HG03095 (cell line): ENCODE data around the gene TKTL1.
"Not testable (repeated sequence)": the region's sequence is repeated elsewhere in the genome, so short reads cannot be mapped to it uniquely, and the experiment has no call there.

Experiments used
- ATAC-seq: cut with Tn5 transposase; IDR thresholded peaks from one replicate; pipeline ENCODE4 v1.9.1; 2021; ENCODE audit warnings: moderate library complexity; ENCODE audit not compliant: unreplicated experiment

TKTL1 gene

GRCh38 chrX:154341399-154342298 lies 46.1 kb downstream of the TKTL1 start:
- ATAC-seq: peak; percentile 60

GRCh38 chrX:154343063-154343462 lies 47.5 kb downstream of the TKTL1 start:
- not testable (repeated sequence) for ATAC-seq

DNA sequence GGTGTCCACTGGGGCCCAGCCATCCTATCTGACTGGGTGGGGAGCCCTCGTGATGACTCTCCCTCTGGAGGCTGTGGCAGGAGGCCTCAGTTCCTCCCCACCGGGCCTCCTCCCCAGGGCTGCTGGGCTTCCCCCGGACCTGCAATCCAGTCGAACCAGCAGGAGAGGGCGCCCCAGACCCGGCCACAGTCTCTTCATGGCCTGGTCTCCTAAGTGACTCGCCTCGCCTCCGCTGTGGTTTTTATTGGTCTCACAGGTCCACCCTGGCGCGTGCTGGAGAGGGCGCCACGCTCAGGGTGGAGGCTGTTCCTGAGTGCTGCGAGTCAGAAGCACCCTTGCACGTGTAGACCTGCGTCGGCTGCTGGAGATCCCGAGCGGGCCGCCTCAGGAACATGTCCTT lies 48.0 kb downstream of the TKTL1 start:
- not testable (repeated sequence) for ATAC-seq

GRCh38 chrX:154348114-154348531 lies 52.5 kb downstream of the TKTL1 start:
- no peak for ATAC-seq

DNA sequence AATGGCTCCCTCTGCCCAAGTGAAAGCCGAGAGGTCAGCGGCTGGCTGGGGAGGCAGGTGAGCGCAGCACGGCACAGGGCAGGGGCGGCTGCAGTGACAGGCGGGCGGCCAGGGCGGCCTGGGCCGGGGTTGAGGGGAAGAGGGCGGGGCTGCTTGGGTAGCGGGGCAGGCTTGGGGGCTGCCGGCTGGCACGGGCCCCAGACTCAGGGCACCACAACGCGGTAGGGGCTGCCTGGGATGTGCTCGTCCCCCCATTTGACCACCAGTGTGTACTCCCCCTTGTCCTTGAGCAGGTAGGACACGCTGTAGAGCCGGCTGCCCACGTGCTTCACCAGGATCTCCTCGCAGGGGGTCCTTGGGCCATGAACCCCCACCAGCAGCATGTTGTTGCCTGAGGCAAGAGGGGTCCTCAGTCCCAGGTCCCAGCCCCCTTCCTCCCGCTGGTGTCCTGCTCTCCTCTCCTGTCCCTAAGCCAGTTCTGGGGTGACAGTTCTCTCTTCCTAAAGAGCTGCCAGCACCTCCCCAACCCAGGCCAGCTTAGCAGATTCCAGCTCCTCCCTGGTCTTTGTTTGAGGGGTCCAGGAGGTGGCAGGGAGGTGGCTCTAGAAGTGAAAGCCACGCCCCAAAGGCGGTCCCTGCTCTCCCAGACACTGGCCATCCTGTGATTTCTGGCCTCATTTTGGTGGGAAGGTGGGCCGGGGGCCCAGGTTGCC lies 53.2 kb downstream of the TKTL1 start:
- no peak for ATAC-seq

- ATAC-seq: no peak
These were observed 53.9 kb downstream of the TKTL1 start for GRCh38 chrX:154349359-154349935.

GRCh38 chrX:154349979-154350378 lies 54.4 kb downstream of the TKTL1 start:
- no peak for ATAC-seq

DNA sequence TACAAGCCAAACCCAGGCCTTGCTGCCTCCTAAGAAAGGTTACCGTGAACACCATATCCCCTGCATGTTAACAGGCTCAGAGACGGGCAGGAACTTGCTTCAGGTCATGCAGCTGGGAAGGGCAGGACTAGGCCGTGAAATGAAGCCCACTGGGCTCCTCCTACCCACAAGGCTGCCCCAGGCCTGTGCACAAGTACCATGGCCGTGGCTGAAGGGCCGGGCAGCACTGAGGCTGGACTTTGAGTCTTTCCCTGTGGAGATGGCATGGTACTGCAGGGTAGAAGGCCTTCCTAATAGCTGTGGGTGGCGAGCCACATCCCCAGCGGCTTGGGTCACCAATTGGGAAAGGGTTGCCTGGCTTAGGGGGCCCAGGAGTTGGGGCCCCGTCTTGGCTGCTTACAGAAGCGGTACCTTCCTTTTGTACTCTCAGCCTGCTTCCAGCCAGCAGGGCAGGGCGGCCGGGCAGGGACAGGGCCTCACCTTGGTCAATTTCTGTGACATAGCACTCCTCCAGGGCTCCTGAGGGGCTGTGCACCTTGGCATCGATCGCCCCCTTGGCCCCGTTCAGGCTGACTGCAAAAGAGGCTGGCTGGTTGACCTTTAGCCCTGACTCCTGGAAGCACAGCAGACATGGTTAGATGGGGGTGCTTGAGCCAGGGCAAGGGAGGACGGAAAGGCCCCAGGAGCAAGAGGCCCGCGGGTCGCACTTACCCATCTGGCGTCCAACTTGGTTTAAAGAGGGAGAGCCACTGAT lies 55.0 kb downstream of the TKTL1 start:
- ATAC-seq: no peak

DNA sequence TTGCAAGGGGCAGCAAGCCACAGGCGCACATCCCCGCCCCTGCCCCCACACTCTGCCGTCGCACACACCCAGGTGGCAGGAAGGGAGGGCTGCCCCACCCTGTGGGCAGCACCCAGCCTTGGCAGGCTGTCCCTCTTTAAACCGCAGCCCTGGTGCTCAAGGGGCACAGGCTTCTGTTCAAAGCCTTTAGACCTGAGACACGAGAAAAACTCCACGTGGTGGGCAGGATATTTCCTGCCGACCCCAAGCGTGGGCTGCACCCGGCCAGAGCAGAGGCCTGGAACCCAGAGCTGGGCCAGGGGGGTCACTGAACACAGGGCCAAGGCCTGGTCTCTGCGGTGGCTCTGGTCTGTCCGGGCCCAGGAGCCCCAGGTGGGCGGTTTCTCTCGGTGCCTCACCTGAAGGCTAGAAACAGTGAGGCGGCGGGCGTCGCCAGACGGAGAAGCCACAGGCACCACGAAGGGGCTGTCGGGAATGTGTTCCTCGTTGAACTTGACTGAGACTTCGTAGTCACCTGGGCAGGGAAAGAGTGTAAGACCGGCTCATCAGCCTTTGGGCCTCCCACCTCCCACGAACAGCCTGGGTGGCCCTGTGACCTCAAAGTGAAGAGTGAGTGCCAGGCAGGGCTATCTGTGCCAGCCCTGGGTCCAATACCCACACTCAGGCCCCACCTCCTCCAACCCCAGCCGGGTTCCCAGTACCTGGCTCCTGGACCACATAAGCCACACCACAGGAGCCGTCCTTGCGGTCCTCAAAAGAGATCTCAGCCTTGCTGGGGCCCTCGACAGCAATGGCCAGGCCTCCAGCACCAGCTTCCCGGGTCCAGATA lies 55.8 kb downstream of the TKTL1 start:
- ATAC-seq: no peak

DNA sequence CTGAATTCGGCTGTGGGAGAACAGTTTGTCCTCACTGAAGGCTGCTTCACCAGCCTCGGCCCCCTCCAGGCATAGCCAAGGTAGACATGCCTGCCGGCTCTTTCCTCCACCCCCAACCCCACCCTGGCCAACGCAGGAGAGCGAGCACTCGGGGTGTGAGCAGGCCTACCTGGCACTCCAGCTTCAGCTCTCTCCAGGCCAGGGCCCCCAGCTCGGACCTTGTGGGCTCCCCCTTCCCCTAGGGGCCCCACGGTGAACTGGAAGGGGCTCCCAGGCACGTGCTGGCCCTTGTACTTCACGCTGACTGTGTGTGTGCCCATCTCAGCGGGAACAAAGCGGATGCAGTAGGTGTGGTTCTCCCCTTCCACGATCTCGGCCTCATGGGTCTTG lies 56.4 kb downstream of the TKTL1 start:
- ATAC-seq: no peak

DNA sequence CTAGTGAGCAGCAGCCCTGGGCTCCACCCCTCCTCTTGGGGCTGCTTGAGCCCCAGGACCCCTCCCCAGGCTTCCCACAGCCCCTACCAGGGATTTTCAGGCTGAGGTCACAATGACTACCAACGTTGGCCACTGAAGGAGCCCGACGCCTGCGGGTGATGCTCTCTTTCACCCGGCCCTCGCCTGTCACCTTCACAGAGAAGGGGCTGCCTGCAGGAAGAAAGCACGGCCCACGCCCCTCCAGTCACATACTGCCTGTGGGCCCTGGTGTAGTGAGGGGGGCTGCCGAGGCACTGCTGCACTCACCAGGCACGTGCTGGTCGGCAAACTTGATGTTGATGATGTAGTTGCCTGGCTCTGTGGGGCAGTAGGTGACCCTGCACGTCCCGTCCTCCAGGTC lies 56.9 kb downstream of the TKTL1 start:
- no peak for ATAC-seq

DNA sequence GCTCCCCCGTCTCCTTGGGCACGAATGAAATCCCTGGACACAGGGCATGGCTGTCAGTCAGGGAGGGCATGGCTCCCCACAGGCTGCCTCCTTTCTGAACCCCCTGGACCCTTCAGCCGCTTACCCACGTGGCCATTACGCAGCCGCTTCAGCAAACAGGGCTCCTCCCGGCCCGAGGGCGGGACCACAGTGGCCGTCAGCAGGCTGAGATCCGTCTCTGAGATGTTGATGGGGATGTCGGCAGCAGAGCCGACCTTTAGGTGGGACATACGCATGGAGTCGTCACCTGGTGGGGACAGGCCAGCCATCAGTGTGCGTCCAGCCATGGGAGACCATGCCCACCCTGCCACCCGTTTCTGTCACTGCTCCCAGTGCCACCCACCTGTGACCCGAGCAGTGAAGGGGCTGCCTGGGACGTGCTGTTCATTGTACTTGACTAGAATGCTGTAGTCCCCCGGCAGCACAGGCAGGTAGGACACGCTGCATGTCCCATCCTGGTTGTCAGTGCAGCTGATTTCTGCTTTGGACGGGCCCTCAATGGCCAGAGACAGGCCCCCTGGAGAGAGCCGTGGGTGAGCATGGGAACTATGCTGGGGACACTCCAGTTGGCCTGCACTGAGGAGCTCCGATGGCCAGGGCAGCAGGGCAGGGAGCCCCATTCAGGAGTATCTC lies 57.7 kb downstream of the TKTL1 start:
- ATAC-seq: no peak

- no peak for ATAC-seq
These were observed 58.4 kb downstream of the TKTL1 start for GRCh38 chrX:154354013-154354412.

- no peak for ATAC-seq
These were observed 58.9 kb downstream of the TKTL1 start for GRCh38 chrX:154354516-154354915.

DNA sequence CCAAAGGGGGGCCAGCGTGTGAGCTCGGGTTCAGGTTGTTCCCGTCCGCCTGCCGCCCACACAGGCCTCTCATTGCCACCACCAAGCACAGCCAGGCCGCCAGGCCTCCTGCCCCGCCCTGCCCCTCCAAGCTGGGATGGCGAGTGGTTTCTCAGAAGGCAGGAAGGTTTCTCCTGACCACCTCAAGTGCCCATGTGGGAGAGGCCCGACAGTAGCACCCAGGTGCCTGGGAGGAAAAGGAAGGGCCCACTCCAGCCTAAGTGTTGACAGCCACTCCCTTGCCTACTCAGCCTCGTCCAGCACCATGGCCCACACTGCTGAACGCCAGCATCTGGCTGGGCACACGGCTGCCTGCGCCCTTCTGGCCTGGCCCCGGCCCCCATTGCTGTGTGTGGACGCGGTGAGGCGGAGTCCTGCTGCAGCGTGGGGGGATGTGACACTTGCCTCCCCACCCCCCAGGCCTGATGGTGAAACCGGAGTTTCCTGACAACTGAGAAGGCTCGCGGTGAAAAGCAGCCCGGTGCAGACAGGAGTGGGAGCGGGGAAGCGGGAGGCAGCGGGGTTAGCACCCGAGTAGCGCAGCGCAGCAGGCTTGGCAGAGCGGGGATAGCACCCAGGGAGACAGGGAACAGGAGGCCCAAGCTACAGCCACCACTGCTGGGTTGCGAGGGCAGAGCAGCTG lies 59.6 kb downstream of the TKTL1 start:
- ATAC-seq: no peak

GRCh38 chrX:154355776-154356140 lies 60.2 kb downstream of the TKTL1 start:
- ATAC-seq: no peak

GRCh38 chrX:154356596-154356995 lies 61.0 kb downstream of the TKTL1 start:
- ATAC-seq: no peak

GRCh38 chrX:154357205-154357604 lies 61.6 kb downstream of the TKTL1 start:
- ATAC-seq: no peak

- no peak for ATAC-seq
These were observed 62.4 kb downstream of the TKTL1 start for GRCh38 chrX:154358011-154358410.
